Measurements from ENCODE around the gene STEAP1.

Gene STEAP1

GRCh38 chr7:90212149-90212495, 57.9 kb downstream of the STEAP1 start:
- no peak overlapping the region for H3K9ac ChIP-seq (ENCODE audit: low read length)

DNA sequence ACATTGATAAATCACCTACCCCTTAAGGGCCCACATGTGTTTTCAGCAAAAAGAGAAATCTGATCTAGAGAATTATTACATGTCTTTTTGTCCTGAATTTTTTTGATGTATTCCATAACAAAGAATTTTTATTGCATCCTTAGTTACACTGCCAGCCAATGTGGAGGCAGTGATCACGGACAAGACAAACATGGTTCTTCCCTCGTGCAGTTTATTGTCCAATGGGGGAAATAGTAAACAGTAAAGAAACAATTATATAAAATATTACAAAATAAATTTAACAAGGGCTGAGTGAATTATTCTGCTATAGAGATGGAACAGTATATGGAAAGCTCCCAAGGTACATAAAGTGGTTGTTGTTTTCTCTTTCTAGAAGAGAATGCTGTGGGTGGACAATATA, 59.3 kb downstream of the STEAP1 start:
- Histone ChIP-seq H3K27ac (ENCODE audit: low read depth, low read length, poor library complexity, severe bottlenecking) (no peak overlapping the region), H3K36me3 (ENCODE audit: insufficient read depth, low read length) (no peaks in the 10 kb centered on the region), H3K4me3 (ENCODE audit: low read depth, low read length, poor library complexity, severe bottlenecking) (no peak overlapping the region), H3K4me2 (ENCODE audit: low read length) (no peak overlapping the region), H3K9ac (ENCODE audit: low read length) (no peak overlapping the region), H3K4me1 (ENCODE audit: insufficient read depth, low read length, severe bottlenecking) (no peaks in the 10 kb centered on the region), H2AFZ (ENCODE audit: low read length) (no peak overlapping the region), H3K9me3 (ENCODE audit: low read length) (no peaks in the 10 kb centered on the region), H4K20me1 (ENCODE audit: insufficient read depth, low read length) (no peaks in the 10 kb centered on the region), H3K79me2 (ENCODE audit: insufficient read depth, low read length) (no peaks in the 10 kb centered on the region), H3K27me3 (ENCODE audit: insufficient read depth, low read length) (no peaks in the 10 kb centered on the region), H3K9me2 (ENCODE audit: low read depth, low read length) (no peaks in the 10 kb centered on the region; the same call in 1 of the 2 replicates), H3F3A (ENCODE audit: insufficient read depth, low read length) (no peaks in the 10 kb centered on the region)
- no peak for TF ChIP-seq EZH2 (IDR thresholded peaks at IDR 0.05; ENCODE audit: borderline replicate concordance, low read length)

More at GRCh38 chr7:90212149-90212495, 57.9 kb downstream of the STEAP1 start:
- H3K4me2 ChIP-seq (ENCODE audit: low read length) = no peak overlapping the region
- H3K4me3 ChIP-seq (ENCODE audit: low read depth, low read length, poor library complexity, severe bottlenecking) = no peak overlapping the region
- no peak overlapping the region for H3K27ac ChIP-seq (ENCODE audit: low read depth, low read length, poor library complexity, severe bottlenecking)
- H3K9me3 ChIP-seq (ENCODE audit: low read length) = no peaks in the 10 kb centered on the region
- no peaks in the 10 kb centered on the region for H4K20me1 ChIP-seq (ENCODE audit: insufficient read depth, low read length)
- H3K9me2 ChIP-seq (ENCODE audit: low read depth, low read length) = no peaks in the 10 kb centered on the region; the same call in 1 of the 2 replicates
- H3K27me3 ChIP-seq (ENCODE audit: insufficient read depth, low read length) = no peaks in the 10 kb centered on the region
- TF ChIP-seq EZH2 (IDR thresholded peaks at IDR 0.05; ENCODE audit: borderline replicate concordance, low read length) (no peak), CTCF (IDR thresholded peaks at IDR 0.05; ENCODE audit: low read length) (no peak)
- H3F3A ChIP-seq (ENCODE audit: insufficient read depth, low read length) = no peaks in the 10 kb centered on the region
- H3K4me1 ChIP-seq (ENCODE audit: insufficient read depth, low read length, severe bottlenecking) = no peaks in the 10 kb centered on the region
- no peak overlapping the region for H2AFZ ChIP-seq (ENCODE audit: low read length)
- H3K36me3 ChIP-seq (ENCODE audit: insufficient read depth, low read length) = no peaks in the 10 kb centered on the region
- H3K79me2 ChIP-seq (ENCODE audit: insufficient read depth, low read length) = no peaks in the 10 kb centered on the region

Data from OCI-LY1 (cell line).